Loucy (cell line): ENCODE results near the gene KLK8.

ENCODE experiments used
- EZH2phosphoT487 ChIP-seq: fragments of 200-600 bp; IDR thresholded peaks from 2 replicates; pipeline ENCODE4 v1.6.1; 2018; ENCODE audit warnings: antibody characterized with exemption, mild to moderate bottlenecking, moderate library complexity, borderline replicate concordance
- TF ChIP-seq, protein P1 (sequence below): fragments of 200-600 bp; sonication (generic); conservative IDR thresholded peaks from 2 replicates; pipeline ENCODE4 v1.5.1; 2014; ENCODE audit warnings: mild to moderate bottlenecking, antibody characterized with exemption, low read length

DNA sequence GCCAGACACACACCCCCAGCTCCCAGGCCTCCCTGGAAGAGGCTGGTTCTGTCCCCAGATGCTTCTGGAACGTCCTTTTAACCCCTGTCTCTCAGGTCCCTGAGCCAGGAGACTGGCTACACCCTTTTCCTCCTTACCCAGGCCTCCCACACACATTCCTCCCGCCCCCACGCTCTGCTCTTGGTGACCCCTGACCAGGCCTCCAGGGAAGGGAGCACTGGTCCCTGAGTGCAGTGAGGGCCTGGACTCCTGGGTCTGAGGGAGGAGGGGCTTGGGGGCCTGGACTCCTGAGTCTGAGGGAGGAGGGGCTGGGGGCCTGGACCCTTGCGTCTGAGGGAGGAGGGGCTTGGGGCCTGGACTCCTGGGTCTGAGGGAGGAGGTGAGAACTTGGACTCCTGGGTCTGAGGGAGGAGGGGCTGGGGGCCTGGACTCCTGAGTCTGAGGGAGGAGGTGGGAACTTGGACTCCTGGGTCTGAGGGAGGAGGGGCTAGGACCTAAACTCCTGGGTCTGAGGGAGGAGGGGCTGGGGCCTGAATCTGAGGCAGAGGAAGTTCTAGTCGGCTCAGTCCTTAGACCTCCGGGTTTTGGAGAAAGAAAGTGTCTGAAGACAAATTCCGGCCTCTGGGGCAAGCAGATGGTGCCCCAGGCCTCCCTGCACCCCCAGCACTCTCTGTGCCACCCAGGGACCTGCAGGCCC is 32.5 kb downstream of the KLK8 start:
- TF ChIP-seq EZH2phosphoT487: no peak
- TF ChIP-seq, protein P1, sequence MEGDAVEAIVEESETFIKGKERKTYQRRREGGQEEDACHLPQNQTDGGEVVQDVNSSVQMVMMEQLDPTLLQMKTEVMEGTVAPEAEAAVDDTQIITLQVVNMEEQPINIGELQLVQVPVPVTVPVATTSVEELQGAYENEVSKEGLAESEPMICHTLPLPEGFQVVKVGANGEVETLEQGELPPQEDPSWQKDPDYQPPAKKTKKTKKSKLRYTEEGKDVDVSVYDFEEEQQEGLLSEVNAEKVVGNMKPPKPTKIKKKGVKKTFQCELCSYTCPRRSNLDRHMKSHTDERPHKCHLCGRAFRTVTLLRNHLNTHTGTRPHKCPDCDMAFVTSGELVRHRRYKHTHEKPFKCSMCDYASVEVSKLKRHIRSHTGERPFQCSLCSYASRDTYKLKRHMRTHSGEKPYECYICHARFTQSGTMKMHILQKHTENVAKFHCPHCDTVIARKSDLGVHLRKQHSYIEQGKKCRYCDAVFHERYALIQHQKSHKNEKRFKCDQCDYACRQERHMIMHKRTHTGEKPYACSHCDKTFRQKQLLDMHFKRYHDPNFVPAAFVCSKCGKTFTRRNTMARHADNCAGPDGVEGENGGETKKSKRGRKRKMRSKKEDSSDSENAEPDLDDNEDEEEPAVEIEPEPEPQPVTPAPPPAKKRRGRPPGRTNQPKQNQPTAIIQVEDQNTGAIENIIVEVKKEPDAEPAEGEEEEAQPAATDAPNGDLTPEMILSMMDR: no peak
